ENCODE data around the gene CNTN4. TPM values are rescaled to one million over a fixed set of nuclear protein-coding genes. Genes with fewer than 3 reads are reported as not detected.
"Not testable (repeated sequence)": the region's sequence is repeated elsewhere in the genome, so short reads cannot be mapped to it uniquely, and the experiment has no call there.

CNTN4 gene
- total RNA-seq, 3 donors from 2014 or later: 6.6 to 16.7 (median 16.7) TPM

GRCh38 chr3:2516762-2517441 is 418.2 kb downstream of the CNTN4 start:
- TF ChIP-seq POLR2A (IDR thresholded peaks at IDR 0.05) (no peak), CTCF (IDR thresholded peaks at IDR 0.05) (no peak), POLR2AphosphoS5 (IDR thresholded peaks at IDR 0.05) (no peak)
- intact Hi-C loops (cut with DNase I; ENCODE audit: low total_unique reads): no loop called here
- no peaks in the 10 kb centered on the region for H3K36me3 ChIP-seq
- no peak overlapping the region for H3K27ac ChIP-seq
- H3K27me3 ChIP-seq: no peaks in the 10 kb centered on the region
- DNase-seq (ENCODE audit: low spot score in 2 of 2): no peak
- H3K4me1 ChIP-seq: no peaks in the 10 kb centered on the region
- H3K4me3 ChIP-seq: no peak overlapping the region
- no peaks in the 10 kb centered on the region for H3K9me3 ChIP-seq

- intact Hi-C loops (cut with DNase I; ENCODE audit: low total_unique reads): no loop called here
- Histone ChIP-seq H3K27ac (no peak overlapping the region), H3K36me3 (no peaks in the 10 kb centered on the region), H3K4me1 (no peaks in the 10 kb centered on the region), H3K9me3 (no peaks in the 10 kb centered on the region), H3K27me3 (no peaks in the 10 kb centered on the region), H3K4me3 (no peak overlapping the region)
- TF ChIP-seq POLR2AphosphoS5 (IDR thresholded peaks at IDR 0.05) (no peak), POLR2A (IDR thresholded peaks at IDR 0.05) (no peak), CTCF (IDR thresholded peaks at IDR 0.05) (no peak)
- no peak for DNase-seq (ENCODE audit: low spot score in 2 of 2)
These were observed 419.0 kb downstream of the CNTN4 start for GRCh38 chr3:2517500-2518172.

GRCh38 chr3:2523281-2523836 is 424.7 kb downstream of the CNTN4 start:
- Histone ChIP-seq H3K36me3 (no peaks in the 10 kb centered on the region), H3K4me1 (no peaks in the 10 kb centered on the region), H3K27me3 (no peaks in the 10 kb centered on the region), H3K4me3 (no peak overlapping the region), H3K27ac (no peak overlapping the region), H3K9me3 (no peaks in the 10 kb centered on the region)
- no peak for TF ChIP-seq CTCF (IDR thresholded peaks at IDR 0.05)
- no peak for TF ChIP-seq POLR2AphosphoS5 (IDR thresholded peaks at IDR 0.05)
- no peak for TF ChIP-seq POLR2A (IDR thresholded peaks at IDR 0.05)
- intact Hi-C loops (cut with DNase I; ENCODE audit: low total_unique reads): no loop called here
- DNase-seq (ENCODE audit: low spot score in 2 of 2): no peak

- TF ChIP-seq POLR2AphosphoS5 (IDR thresholded peaks at IDR 0.05) (no peak), POLR2A (IDR thresholded peaks at IDR 0.05) (no peak), CTCF (IDR thresholded peaks at IDR 0.05) (no peak)
- intact Hi-C loops (cut with DNase I; ENCODE audit: low total_unique reads): no loop called here
These were observed 427.3 kb downstream of the CNTN4 start for GRCh38 chr3:2525968-2526367.

GRCh38 chr3:2526926-2527325 is 428.3 kb downstream of the CNTN4 start:
- no peak overlapping the region for H3K27ac ChIP-seq
- intact Hi-C loops (cut with DNase I; ENCODE audit: low total_unique reads): no loop called here
- no peaks in the 10 kb centered on the region for H3K27me3 ChIP-seq
- no peak for DNase-seq (ENCODE audit: low spot score in 2 of 2)
- no peaks in the 10 kb centered on the region for H3K4me1 ChIP-seq
- TF ChIP-seq POLR2AphosphoS5 (IDR thresholded peaks at IDR 0.05): no peak
- H3K9me3 ChIP-seq: no peaks in the 10 kb centered on the region
- no peaks in the 10 kb centered on the region for H3K36me3 ChIP-seq
- H3K4me3 ChIP-seq: no peak overlapping the region

More at GRCh38 chr3:2525968-2526367, 427.3 kb downstream of the CNTN4 start:
- H3K9me3 ChIP-seq: no peaks in the 10 kb centered on the region
- DNase-seq (ENCODE audit: low spot score in 2 of 2): no peak
- no peaks in the 10 kb centered on the region for H3K27me3 ChIP-seq
- H3K27ac ChIP-seq: no peak overlapping the region
- H3K4me3 ChIP-seq: no peak overlapping the region
- H3K36me3 ChIP-seq: no peaks in the 10 kb centered on the region
- H3K4me1 ChIP-seq: no peaks in the 10 kb centered on the region

- H3K9me3 ChIP-seq; intact Hi-C loops (cut with DNase I; ENCODE audit: low total_unique reads); DNase-seq (ENCODE audit: low spot score in 2 of 2); H3K27ac ChIP-seq; H3K4me1 ChIP-seq; H3K36me3 ChIP-seq; H3K27me3 ChIP-seq; H3K4me3 ChIP-seq: not testable (repeated sequence)
These were observed 428.7 kb downstream of the CNTN4 start for GRCh38 chr3:2527328-2527727.

- H3K4me1 ChIP-seq; H3K4me3 ChIP-seq; H3K9me3 ChIP-seq; H3K27ac ChIP-seq; DNase-seq (ENCODE audit: low spot score in 2 of 2); intact Hi-C loops (cut with DNase I; ENCODE audit: low total_unique reads); H3K36me3 ChIP-seq; H3K27me3 ChIP-seq: not testable (repeated sequence)
These were observed 436.1 kb downstream of the CNTN4 start for GRCh38 chr3:2534767-2535166.

Measured in breast epithelium (tissue), 4 donors.